Liver (tissue), 9 donors: ENCODE data around the gene TOMM70. TPM values are rescaled to one million over a fixed set of nuclear protein-coding genes. Genes with fewer than 3 reads are reported as not detected.

ENCODE experiments used
- DNase-seq: peaks from one replicate; pipeline ENCODE4 v3.0.0-alpha.2; 2017; ENCODE audit warnings: low spot score
- H3K27ac ChIP-seq, 2 donors: one replicate each; pipeline ENCODE4 v1.7.0; 2013; ENCODE audit warnings: inconsistent platforms in 2 of 2, low read length in 2 of 2, control low read depth in 1 of 2, low read depth in 1 of 2, mild to moderate bottlenecking in 1 of 2
- H3K27me3 ChIP-seq, 4 donors: one replicate each; pipeline versions ENCODE4 v1.6.1 to v1.7.0; 2013; ENCODE audit warnings: low read length in 3 of 4, inconsistent platforms in 1 of 4, mild to moderate bottlenecking in 1 of 4, moderate library complexity in 1 of 4; ENCODE audit not compliant: control insufficient read depth in 4 of 4, insufficient read depth in 4 of 4
- H3K36me3 ChIP-seq, 4 donors: one replicate each; pipeline versions ENCODE4 v1.6.1 to v1.7.0; 2013; ENCODE audit warnings: low read length in 3 of 4, mild to moderate bottlenecking in 3 of 4, low read depth in 1 of 4, moderate library complexity in 1 of 4; ENCODE audit not compliant: control insufficient read depth in 4 of 4, insufficient read depth in 3 of 4
- H3K4me1 ChIP-seq, 4 donors: one replicate each; pipeline versions ENCODE4 v1.6.1 to v1.7.0; 2013; ENCODE audit warnings: low read length in 3 of 4, mild to moderate bottlenecking in 3 of 4, moderate library complexity in 1 of 4; ENCODE audit not compliant: control insufficient read depth in 4 of 4, insufficient read depth in 4 of 4
- H3K4me3 ChIP-seq, 3 donors: one replicate each; pipeline versions ENCODE4 v1.6.1 to v1.7.0; 2013; ENCODE audit warnings: low read length in 3 of 3, control low read depth in 1 of 3, low read depth in 1 of 3, mild to moderate bottlenecking in 1 of 3
- H3K9ac ChIP-seq, 2 donors: one replicate each; pipeline ENCODE4 v1.7.0; 2013; ENCODE audit warnings: low read length in 2 of 2, mild to moderate bottlenecking in 2 of 2, moderate library complexity in 2 of 2, control low read depth in 1 of 2, low read depth in 1 of 2
- H3K9me3 ChIP-seq, 4 donors: one replicate each; pipeline versions ENCODE4 v1.6.1 to v1.7.0; 2013; ENCODE audit warnings: low read length in 3 of 4; ENCODE audit not compliant: control insufficient read depth in 4 of 4
- CTCF ChIP-seq: fragments of 150-350 bp; IDR thresholded peaks from 2 replicates; pipeline ENCODE4 v1.5.1; 2017; ENCODE audit warnings: improper control_type of control experiment, low read depth, low read length; ENCODE audit not compliant: missing input control
- FOXA2 ChIP-seq: IDR thresholded peaks from 2 replicates; pipeline ENCODE4 v1.6.1; 2016; ENCODE audit warnings: antibody characterized with exemption
- GABPA ChIP-seq, 2 donors: IDR thresholded peaks in 1 of 2; conservative IDR thresholded peaks in 1 of 2; 2 replicates each; pipeline ENCODE4 v1.6.1; 2016; ENCODE audit warnings: antibody characterized with exemption in 2 of 2, mild to moderate bottlenecking in 1 of 2, moderate library complexity in 1 of 2
- HNF4A ChIP-seq, 2 donors: conservative IDR thresholded peaks; 2 replicates each; pipeline ENCODE4 v1.6.1; 2016; ENCODE audit warnings: antibody characterized with exemption in 2 of 2, mild to moderate bottlenecking in 2 of 2
- HNF4G ChIP-seq: IDR thresholded peaks from 2 replicates; pipeline ENCODE4 v1.6.1; 2016; ENCODE audit warnings: antibody characterized with exemption
- NR2F2 ChIP-seq: IDR thresholded peaks from 2 replicates; pipeline ENCODE4 v1.6.1; 2016; ENCODE audit warnings: antibody characterized with exemption
- REST ChIP-seq: IDR thresholded peaks from 2 replicates; pipeline ENCODE4 v1.6.1; 2016; ENCODE audit warnings: antibody characterized with exemption, mild to moderate bottlenecking
- RXRA ChIP-seq, 2 donors: IDR thresholded peaks; 2 replicates each; pipeline ENCODE4 v1.6.1; 2017 to 2018; ENCODE audit warnings: antibody characterized with exemption in 2 of 2, mild to moderate bottlenecking in 1 of 2
- SP1 ChIP-seq: IDR thresholded peaks from 2 replicates; pipeline ENCODE4 v1.6.1; 2018; ENCODE audit warnings: antibody characterized with exemption, mild to moderate bottlenecking
- YY1 ChIP-seq: IDR thresholded peaks from 2 replicates; pipeline ENCODE4 v1.6.1; 2016; ENCODE audit warnings: antibody characterized with exemption, mild to moderate bottlenecking
- ZBTB33 ChIP-seq: IDR thresholded peaks from 2 replicates; pipeline ENCODE4 v1.6.1; 2016; ENCODE audit warnings: antibody characterized with exemption
- WGBS: extraction: QIAGEN DNeasy Blood & Tissue Kit; methylation state at CpG from one replicate; pipeline ENCODE4 v1.1.7; 2013; 5-methylcytosine and 5-hydroxymethylcytosine counted together
- polyA plus RNA-seq, 2 donors: library from polyadenylated mRNA; stranded (reverse) in 1 of 2; unstranded in 1 of 2; fragments of 200-250 nt in 1 of 2; fragments of >200 nt in 1 of 2; fragmentation: Nextera tagmentation in 1 of 2; extraction: Ambion mirVana in 1 of 2; gene quantifications; one replicate each; pipeline versions ENCODE4 v1.2.1 to v1.2.3, GENCODE V29; 2013 to 2015
- total RNA-seq, 2 donors: library from RNA; depleted of rRNA; stranded (reverse); fragments of >200 nt; gene quantifications; one replicate each; pipeline ENCODE4 v1.2.3, GENCODE V29; 2014
- donor health status: healthy.
- donor health status: healthy.
- donor health status: healthy.
- donor health status: healthy.
- donor health status: healthy.

Gene TOMM70
- total and polyA plus RNA-seq, 4 donors: 16.7 to 55.8 (median 32.6) TPM

- TF ChIP-seq CTCF: no peak
- TF ChIP-seq NR2F2: no peak
- no peak for TF ChIP-seq YY1
- TF ChIP-seq ZBTB33: no peak
- no peak for TF ChIP-seq SP1
These were observed 6.3 kb upstream of the TOMM70 start (continued) for GRCh38 chr3:100407164-100407563.

GRCh38 chr3:100404250-100404548 is 3.3 kb upstream of the TOMM70 start:
- no peaks in the 10 kb centered on the region for H3K36me3 ChIP-seq
- H3K27me3 ChIP-seq: no peaks in the 10 kb centered on the region
- DNase-seq: no peak
- H3K9ac ChIP-seq: no peak overlapping the region
- no peak overlapping the region for H3K27ac ChIP-seq
- peak overlapping the region in 1 of 3 donors; percentile 94 for H3K4me3 ChIP-seq
- H3K4me1 ChIP-seq: peaks cover 2 to 20% (median 16%) of the 10 kb centered on the region in 4 donors
- TF ChIP-seq HNF4A (conservative IDR thresholded peaks at IDR 0.05): no peak
- TF ChIP-seq NR2F2: no peak
- TF ChIP-seq SP1: no peak
- no peak for TF ChIP-seq CTCF
- TF ChIP-seq GABPA (IDR thresholded peaks at IDR 0.05 in 1 of 2, conservative IDR thresholded peaks at IDR 0.05 in 1 of 2): no peak
- no peak for TF ChIP-seq REST
- TF ChIP-seq FOXA2: no peak
- no peak for TF ChIP-seq RXRA (IDR thresholded peaks at IDR 0.05)
- no peak for TF ChIP-seq HNF4G
- H3K9me3 ChIP-seq: no peaks in the 10 kb centered on the region
- 99% methylated on average over 1 of the region's 1 CpG for WGBS
